HEK293 (cell line): Measurements from ENCODE around the gene HNRNPL.

Source experiments
- CTCF ChIP-seq: fragments of 450-650 bp; formaldehyde crosslinking; IDR thresholded peaks from 2 replicates; pipeline ENCODE4 v1.5.1; 2016; ENCODE audit warnings: missing biosample characterization, missing genetic modification characterization
- TCF7L2 ChIP-seq: IDR thresholded peaks from 2 replicates; pipeline ENCODE4 v1.6.1; 2011; ENCODE audit warnings: low read depth, mild to moderate bottlenecking, inconsistent platforms, low read length, moderate library complexity, borderline replicate concordance

- TF ChIP-seq CTCF (tag by site-specific recombination) (no peak), TCF7L2 (no peak)
These were observed 40.1 kb downstream of the HNRNPL start for GRCh38 chr19:38809592-38810252.
